GM11168 (cell line): ENCODE data around the gene TOP3B.

Source experiments
- in situ Hi-C: fragments of 300-500 bp; cut with MboI; formaldehyde crosslinking; loops from one replicate; pipeline ENCODE4 v1.12.0; 2022; ENCODE audit warnings: low sequenced_read_pairs; ENCODE audit not compliant: unreplicated experiment

The TOP3B gene

DNA sequence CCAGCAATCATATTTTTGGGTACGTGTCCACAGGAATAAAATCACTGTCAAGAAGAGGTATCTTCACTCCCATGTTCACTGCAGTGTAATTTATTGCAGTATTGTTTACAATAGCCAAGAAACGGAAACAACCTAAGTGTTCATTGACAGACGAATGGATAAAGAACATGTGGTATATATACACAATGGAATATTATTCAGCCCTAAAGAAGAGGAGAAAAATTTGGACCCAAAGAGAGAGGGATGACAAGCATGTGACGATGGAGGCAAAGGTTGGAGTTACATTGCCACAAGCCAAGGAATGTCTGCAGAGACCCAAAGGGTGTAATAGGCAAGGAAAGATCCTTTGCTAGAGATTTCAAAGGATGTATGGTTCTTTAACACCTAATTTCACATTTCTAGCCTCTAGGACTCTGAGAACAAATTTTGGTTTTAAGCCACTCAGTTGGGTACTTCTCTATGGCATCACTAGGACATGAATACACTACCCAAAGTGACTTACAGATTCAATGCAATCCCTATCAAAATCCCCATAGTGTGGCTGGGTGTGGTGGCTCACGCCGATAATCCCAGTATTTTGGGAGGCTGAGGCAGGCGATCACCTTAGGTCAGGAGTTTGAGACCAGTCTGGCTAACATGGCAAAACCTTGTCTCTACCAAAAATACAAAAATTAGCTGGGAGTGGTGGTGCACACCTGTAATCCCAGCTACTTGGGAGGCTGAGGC lies 31.1 kb upstream of the TOP3B start:
- in situ Hi-C loops = no loop called here

DNA sequence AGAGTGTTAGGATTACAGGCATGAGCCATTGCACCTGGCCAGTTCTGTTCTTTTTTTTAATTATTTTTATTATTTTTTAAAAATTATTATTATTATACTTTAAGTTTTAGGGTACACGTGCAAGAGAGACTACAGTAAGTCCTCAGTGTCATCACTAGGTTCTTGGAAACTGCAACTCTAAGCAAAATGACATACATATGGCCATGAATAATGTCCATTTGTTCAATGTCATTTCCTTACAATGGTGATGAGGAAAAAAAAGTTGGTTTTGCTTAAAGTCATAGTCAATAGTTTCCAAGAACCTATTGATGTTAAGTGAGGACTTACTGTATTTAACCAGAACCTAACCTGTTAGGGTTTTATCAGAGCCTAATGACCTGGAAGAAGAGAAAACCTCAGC lies 29.4 kb upstream of the TOP3B start:
- in situ Hi-C loops = no loop called here

DNA sequence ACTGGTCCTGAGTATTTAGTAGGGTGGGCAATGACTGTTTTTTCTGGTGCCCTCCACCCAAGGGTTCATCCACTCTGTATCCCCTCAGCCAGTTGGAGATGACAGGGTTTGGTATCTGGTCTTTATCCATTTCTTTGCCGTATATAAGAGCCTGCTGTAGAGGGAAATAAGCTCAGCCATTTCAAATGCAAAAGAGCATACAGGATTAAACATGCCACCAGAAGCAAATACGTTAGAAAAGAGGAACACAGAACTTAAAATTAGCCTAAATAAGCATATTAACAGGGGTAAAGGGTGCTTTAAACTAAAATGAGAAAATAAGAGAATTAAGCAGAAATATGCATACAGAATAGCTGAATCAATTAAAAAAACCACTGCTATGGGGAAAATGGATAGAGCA lies 27.8 kb upstream of the TOP3B start:
- in situ Hi-C loops = no loop called here

- in situ Hi-C loops = no loop called here
Observed at GRCh38 chr22:22009661-22010060, 27.1 kb upstream of the TOP3B start.

GRCh38 chr22:22006596-22006990 lies 24.0 kb upstream of the TOP3B start:
- in situ Hi-C loops = no loop called here

DNA sequence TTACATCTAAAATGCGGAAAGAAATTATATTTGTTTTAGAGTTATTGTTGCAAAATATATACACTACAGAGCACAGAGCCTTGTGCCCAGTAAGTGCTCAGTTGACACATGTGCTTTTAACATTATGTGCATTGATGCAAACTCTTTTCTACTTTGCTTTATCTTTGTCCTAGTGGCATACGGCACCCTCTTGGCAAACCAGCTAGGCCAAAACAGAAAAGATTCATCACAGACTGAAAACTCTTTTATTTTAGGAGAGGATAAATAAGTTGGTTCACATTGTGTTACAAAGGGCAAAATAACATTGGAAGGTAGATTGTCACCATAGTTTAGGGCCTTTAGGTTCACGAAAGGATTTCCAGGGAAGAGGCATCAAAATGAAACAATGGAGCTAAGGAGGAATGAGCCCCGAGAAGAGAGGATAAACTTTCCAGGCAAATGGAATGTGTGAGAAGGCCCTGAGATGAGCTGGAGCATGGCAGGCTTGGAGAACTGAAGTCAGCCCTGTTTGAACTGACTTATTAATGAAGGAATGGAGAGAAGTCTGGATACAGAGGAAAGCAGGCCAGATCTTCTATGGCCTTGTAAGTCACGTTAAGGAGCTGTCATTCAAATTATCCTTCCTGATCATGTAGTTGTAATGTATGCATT lies 23.5 kb upstream of the TOP3B start:
- in situ Hi-C loops = no loop called here

- in situ Hi-C loops = no loop called here
Observed at GRCh38 chr22:22003233-22003632, 20.6 kb upstream of the TOP3B start.

GRCh38 chr22:22002526-22003055 lies 20.0 kb upstream of the TOP3B start:
- in situ Hi-C loops = no loop called here

- in situ Hi-C loops = no loop called here
Observed at GRCh38 chr22:22001664-22002525, 19.3 kb upstream of the TOP3B start.

GRCh38 chr22:21998595-21999247 lies 16.1 kb upstream of the TOP3B start:
- in situ Hi-C loops = no loop called here

DNA sequence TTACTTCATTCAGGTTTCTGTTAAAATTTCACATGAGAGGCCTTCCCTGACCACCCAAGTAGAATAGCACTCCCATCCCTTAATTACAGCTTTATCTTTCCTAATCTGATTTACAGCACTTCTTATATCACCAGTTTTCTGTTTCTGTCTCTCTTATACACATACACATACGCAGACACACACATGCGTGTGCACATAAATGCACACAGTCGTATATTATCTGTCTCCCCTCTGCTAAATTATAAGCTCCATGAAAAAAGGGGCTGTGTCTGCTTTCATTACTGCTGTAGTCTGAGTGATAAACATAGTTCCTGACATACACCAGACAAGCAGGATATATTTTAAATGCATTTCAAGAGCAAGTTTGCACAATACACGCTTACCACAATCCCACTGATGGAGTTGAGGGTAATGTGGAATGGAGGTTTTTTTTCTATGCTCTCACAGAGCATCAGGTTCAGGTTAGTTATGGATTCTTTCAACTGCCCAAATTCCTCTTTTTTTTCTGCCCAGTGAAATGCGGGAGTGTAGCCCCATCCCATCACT lies 13.7 kb upstream of the TOP3B start:
- in situ Hi-C loops = no loop called here

GRCh38 chr22:21995660-21996059 lies 13.1 kb upstream of the TOP3B start:
- in situ Hi-C loops = no loop called here

DNA sequence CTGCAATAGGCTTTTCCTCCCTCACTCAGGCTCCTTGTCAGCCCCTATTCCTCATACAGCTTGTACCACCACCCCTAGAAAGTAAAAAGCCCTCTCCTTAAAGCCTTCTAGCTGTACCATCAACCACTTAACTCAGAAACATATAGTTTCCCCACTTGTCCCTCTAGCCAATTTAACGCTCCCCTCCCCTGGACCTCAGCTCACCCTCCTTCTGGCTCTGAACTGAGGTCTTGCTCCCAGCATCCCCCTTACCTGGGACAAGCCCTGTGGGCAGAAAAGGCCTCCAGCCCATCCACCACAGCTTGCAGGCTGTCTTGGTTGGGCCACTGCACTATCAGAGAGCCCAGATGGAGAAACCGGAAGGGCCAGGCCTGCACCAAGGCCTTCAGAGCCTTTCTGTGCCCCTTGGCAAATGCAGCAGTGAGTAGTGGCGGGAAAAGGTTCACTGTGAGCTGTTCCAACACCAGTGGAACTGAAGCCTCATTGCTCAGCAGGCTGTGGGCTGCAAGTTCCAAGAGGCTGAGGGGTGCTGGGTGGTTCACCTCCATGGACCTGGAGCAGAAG lies 12.4 kb upstream of the TOP3B start:
- in situ Hi-C loops = no loop called here

DNA sequence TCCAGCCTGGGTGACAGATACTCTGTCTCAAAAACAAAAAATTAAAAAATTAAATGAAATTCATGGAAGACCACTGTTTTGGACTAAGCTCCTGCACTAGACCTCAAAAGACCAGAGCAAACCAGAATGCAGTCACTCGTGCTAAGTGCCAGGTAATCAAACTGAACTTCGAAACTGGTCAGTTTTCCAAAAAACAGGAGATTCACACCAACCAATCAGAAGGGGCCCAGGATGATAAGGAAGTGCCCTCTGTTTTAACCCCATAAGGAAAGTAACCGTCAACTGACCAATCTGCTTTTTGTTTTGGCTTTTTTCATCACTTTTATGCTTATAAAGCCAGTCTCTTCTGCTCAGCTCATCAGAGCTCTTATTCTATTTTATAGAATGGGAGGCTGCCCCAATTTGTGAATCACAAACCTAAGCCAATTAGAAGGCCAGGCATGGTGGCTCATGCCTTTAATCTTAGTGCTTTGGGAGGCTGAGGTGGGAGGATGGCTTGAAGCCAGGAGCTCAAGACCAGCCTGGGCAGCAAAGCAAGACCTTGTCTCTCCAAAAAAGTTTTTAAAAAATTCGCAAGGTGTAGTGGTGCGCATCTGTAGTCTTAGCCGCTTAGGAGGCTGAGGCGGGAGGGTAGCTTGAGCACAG lies 10.1 kb upstream of the TOP3B start:
- in situ Hi-C loops = no loop called here

- in situ Hi-C loops = no loop called here
Observed at GRCh38 chr22:21991774-21992173, 9.2 kb upstream of the TOP3B start.

DNA sequence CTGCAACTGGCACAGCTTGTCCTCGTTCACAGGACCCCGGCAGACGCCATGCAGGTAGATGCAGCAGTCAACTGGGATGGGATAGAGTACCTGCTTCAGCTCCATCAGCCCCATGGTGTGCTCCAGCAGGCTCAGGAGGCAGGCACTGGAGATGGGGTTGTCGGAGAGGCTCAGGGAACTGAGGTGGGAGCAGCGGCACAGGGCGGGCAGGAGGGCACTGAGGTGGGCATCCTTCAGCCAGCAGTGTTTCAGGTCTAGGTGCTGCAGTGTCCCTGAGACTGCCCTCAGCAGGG lies 8.7 kb upstream of the TOP3B start:
- in situ Hi-C loops = no loop called here

- in situ Hi-C loops = no loop called here
Observed at GRCh38 chr22:21990445-21991303, 8.1 kb upstream of the TOP3B start.

DNA sequence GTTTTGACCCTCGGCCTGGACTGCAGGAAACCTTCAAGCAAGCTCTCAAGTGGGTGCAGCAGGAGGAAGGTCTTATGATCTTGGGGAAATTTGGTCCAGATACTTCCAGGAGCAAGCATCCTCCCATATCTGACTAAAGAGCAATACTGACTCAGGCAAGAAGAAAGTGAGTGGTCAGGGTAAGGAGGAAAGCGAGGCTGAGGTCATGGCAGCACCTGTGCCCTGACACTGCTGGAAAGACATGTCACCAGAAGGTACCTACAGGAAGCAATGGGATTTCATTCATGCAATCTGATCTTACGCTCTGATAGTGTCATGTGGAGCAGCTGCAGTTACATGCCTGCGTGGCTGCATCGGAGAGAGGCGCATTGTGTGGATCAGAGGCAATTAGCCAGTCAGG lies 6.5 kb upstream of the TOP3B start:
- in situ Hi-C loops = no loop called here

GRCh38 chr22:21985214-21985613 lies 2.6 kb upstream of the TOP3B start:
- in situ Hi-C loops = no loop called here
